ENCODE data around the gene ACTN1. TPM values are rescaled to one million over a fixed set of nuclear protein-coding genes. Genes with fewer than 3 reads are reported as not detected.

Gene ACTN1
- total RNA-seq, 3 donors from 2014 or later = 75.0 to 295 (median 290) TPM

DNA sequence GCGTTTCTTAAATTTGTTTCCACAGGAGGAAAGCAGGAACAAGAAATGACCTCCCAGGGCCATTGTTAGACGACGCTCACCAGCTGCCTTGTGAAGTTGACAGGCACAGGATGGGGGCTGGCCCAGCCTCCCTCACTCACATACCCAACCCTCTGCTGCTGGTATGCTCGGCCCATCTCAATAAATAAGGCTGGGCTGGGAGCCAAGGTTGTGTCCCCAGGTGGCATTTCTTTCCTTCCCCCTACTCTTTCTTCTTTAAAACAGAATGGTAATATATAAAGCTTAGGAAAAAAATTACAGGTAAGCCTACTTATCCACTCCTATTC is 93.0 kb downstream of the ACTN1 start:
- no peak for DNase-seq (ENCODE audit: low spot score in 2 of 2)
- H3K36me3 ChIP-seq = peaks cover 18% of the 10 kb centered on the region
- peak overlapping the region in 1 of 2 donors; percentile 10 for H3K27ac ChIP-seq
- no peaks in the 10 kb centered on the region for H3K27me3 ChIP-seq
- intact Hi-C loops (cut with DNase I; ENCODE audit: low total_unique reads) = no loop called here
- no peak overlapping the region for H3K4me3 ChIP-seq
- H3K4me1 ChIP-seq = no peaks in the 10 kb centered on the region
- no peak for TF ChIP-seq POLR2A (IDR thresholded peaks at IDR 0.05)
- TF ChIP-seq, protein P1, sequence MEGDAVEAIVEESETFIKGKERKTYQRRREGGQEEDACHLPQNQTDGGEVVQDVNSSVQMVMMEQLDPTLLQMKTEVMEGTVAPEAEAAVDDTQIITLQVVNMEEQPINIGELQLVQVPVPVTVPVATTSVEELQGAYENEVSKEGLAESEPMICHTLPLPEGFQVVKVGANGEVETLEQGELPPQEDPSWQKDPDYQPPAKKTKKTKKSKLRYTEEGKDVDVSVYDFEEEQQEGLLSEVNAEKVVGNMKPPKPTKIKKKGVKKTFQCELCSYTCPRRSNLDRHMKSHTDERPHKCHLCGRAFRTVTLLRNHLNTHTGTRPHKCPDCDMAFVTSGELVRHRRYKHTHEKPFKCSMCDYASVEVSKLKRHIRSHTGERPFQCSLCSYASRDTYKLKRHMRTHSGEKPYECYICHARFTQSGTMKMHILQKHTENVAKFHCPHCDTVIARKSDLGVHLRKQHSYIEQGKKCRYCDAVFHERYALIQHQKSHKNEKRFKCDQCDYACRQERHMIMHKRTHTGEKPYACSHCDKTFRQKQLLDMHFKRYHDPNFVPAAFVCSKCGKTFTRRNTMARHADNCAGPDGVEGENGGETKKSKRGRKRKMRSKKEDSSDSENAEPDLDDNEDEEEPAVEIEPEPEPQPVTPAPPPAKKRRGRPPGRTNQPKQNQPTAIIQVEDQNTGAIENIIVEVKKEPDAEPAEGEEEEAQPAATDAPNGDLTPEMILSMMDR (IDR thresholded peaks at IDR 0.05) = no peak
- H3K9me3 ChIP-seq = no peaks in the 10 kb centered on the region

DNA sequence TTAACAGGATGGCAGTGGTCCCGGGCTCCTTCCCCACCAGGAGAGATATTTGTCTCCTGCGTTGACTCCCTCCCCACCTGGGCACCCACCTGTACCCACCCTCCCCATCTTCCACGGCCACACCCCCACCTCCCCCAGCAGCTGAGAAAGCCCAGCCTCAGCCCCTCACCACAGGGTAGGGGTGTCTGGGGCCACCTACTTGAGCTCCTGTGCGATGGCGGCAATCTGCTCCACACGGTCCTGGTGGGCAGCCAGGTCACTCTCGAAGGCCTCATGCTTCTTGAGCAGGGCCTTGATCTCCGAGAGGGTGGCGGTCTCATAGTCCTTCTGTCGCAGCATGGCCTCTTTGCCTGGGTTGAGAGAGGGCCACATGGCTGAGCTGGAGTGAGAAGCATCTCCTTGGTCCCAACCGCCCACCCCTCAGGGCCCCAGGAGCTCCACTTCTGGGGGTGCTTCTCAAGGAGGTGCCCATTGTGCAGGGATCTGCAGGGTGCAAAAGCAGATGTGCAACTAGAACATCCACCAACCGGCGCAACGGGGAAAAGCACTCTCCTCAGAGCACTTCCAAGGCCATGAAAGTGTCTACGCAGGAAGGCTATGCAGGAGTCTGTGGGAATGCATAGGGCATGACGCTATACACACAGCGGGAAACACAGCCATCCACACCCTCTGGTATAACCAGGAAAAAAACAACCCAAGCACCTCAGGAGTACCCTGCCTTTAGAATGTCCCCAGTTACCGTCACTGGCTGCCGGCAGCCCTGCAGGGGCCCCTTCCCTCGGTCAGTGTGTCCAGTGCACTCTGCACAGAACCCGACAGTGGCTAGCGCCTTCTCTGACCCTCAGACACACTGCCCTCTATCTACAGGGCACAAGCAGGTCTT is 93.6 kb downstream of the ACTN1 start:
- no peaks in the 10 kb centered on the region for H3K27me3 ChIP-seq
- H3K9me3 ChIP-seq = no peaks in the 10 kb centered on the region
- H3K27ac ChIP-seq = peak overlapping the region; percentile 10 to 52
- intact Hi-C loops (cut with DNase I; ENCODE audit: low total_unique reads) = no loop called here
- peak in 1 of 2 donors; percentile 49 for DNase-seq (ENCODE audit: low spot score in 2 of 2)
- TF ChIP-seq, protein P1 (IDR thresholded peaks at IDR 0.05) = no peak
- no peak for TF ChIP-seq POLR2A (IDR thresholded peaks at IDR 0.05)
- no peak overlapping the region for H3K4me3 ChIP-seq
- H3K36me3 ChIP-seq = peaks cover 18% of the 10 kb centered on the region
- H3K4me1 ChIP-seq = no peaks in the 10 kb centered on the region

DNA sequence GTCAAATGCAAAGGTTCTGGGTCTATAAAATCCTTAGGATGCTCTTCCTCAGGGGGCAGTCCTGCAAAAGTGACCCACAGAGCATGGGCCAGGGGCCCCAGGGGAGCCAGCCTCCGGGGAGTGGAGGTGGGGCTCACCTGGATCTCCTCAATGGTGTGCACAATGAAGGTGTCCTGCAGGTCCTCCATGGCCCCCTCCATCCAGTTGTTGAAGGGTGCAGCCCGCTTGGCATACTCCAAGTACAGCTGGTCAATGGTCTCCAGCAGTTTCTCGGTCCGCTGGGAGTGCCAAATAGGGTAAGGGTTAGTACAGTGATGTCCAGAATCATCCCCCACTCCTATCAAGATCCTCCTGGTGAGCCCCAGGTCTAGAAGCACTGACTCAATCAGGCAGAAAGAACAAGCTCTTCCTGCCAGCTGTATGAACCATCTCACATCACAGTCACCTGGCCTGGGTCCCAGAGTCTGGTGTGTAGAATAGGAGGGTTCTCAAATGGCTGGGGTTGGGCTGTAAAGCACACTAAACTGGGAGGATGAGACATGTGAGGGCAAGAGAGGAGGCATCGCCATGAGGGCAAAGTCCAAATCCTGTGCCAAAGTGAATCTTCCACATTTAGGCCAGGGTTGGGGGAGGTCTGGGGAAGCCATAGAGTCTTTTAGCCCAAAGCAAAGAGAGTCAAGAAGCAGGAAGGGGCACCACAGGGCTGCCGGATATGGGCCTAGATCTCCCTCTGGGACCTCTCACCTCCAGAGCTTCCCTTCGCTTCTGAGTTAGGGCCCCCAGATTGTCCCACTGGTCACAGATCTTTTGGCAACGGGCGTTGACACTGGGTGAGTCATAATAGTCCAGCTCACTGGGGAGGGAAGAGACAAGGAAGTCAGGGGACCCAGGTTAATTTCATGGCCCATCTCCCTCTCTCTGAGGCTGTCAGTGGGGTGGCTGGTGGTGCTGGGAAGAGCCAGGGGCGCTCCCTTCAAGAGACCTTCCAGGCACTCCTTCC is 94.8 kb downstream of the ACTN1 start:
- intact Hi-C loops (cut with DNase I; ENCODE audit: low total_unique reads) = no loop called here
- DNase-seq (ENCODE audit: low spot score in 2 of 2) = no peak
- H3K4me1 ChIP-seq = no peaks in the 10 kb centered on the region
- TF ChIP-seq POLR2AphosphoS5 (IDR thresholded peaks at IDR 0.05) (no peak), POLR2A (IDR thresholded peaks at IDR 0.05) (no peak)
- TF ChIP-seq, protein P1 (IDR thresholded peaks at IDR 0.05) = no peak
- no peaks in the 10 kb centered on the region for H3K9me3 ChIP-seq
- no peaks in the 10 kb centered on the region for H3K27me3 ChIP-seq
- H3K4me3 ChIP-seq = no peak overlapping the region
- peak overlapping the region; percentile 10 to 52 for H3K27ac ChIP-seq
- peaks cover 8% of the 10 kb centered on the region for H3K36me3 ChIP-seq

DNA sequence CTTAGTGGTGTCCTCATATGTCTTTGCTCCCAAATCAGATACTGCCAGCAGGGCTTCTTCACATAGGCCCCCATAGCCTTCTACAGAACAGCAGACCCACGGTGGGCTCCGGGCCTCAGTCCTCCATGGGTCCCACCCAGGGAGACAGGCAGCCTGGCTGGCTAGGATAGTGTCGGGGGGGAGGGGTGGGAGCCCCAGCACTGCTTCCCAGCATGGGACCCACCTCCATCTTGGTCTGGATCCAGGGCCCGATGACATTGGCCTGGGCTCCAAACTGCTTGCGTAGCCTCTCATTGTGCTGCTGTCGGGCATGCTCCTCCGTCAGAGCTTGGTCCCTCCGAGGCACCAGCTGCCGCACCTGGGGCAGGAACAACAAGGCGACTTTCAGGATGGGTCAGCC is 96.9 kb downstream of the ACTN1 start:
- Histone ChIP-seq H3K4me3 (no peak overlapping the region), H3K27ac (no peak overlapping the region), H3K4me1 (no peaks in the 10 kb centered on the region), H3K27me3 (no peaks in the 10 kb centered on the region), H3K9me3 (no peaks in the 10 kb centered on the region), H3K36me3 (peaks cover 11% of the 10 kb centered on the region)
- intact Hi-C loops (cut with DNase I; ENCODE audit: low total_unique reads) = no loop called here
- no peak for TF ChIP-seq POLR2AphosphoS5 (IDR thresholded peaks at IDR 0.05)
- TF ChIP-seq POLR2A (IDR thresholded peaks at IDR 0.05) = no peak
- TF ChIP-seq, protein P1 (IDR thresholded peaks at IDR 0.05) = no peak
- no peak for DNase-seq (ENCODE audit: low spot score in 2 of 2)

All from breast epithelium (tissue), 4 donors.